Peyer's patch (tissue), 4 donors: ENCODE results near the gene MMP8. TPM values are rescaled to one million over a fixed set of nuclear protein-coding genes. Genes with fewer than 3 reads are reported as not detected.

Experiments used
- DNase-seq, 3 donors: peaks; one replicate each; pipeline ENCODE4 v3.0.0-alpha.2; 2017 to 2019
- H3K27ac ChIP-seq, 4 donors: fragments of 200-600 bp; sonication (generic); one replicate each; pipeline ENCODE4 v1.5.1; 2016 to 2019
- H3K27me3 ChIP-seq, 2 donors: fragments of 200-600 bp; sonication (generic); one replicate each; pipeline ENCODE4 v1.5.1; 2019
- H3K36me3 ChIP-seq, 3 donors: fragments of 200-600 bp; sonication (generic); one replicate each; pipeline ENCODE4 v1.5.1; 2016 to 2019
- H3K4me1 ChIP-seq, 4 donors: fragments of 200-600 bp; sonication (generic); one replicate each; pipeline ENCODE4 v1.5.1; 2016 to 2019
- H3K4me3 ChIP-seq, 4 donors: fragments of 200-600 bp; sonication (generic); 1 replicate in 3 of 4; 2 replicates in 1 of 4; pipeline ENCODE4 v1.5.1; 2016 to 2019; ENCODE audit warnings: mild to moderate bottlenecking in 1 of 4
- H3K9me3 ChIP-seq, 4 donors: fragments of 200-600 bp; sonication (generic); one replicate each; pipeline ENCODE4 v1.5.1; 2016 to 2019; ENCODE audit warnings: mild to moderate bottlenecking in 1 of 4
- POLR2A ChIP-seq, 2 donors: fragments of 450-650 bp; IDR thresholded peaks; one replicate each; pipeline ENCODE4 v1.5.1; 2017; ENCODE audit warnings: antibody characterized with exemption in 2 of 2, mild to moderate bottlenecking in 2 of 2, moderate library complexity in 2 of 2
- total RNA-seq, 4 donors: library from RNA; depleted of rRNA; stranded (reverse); fragments of >200 nt; gene quantifications; one replicate each; pipeline ENCODE4 v1.1.0, GENCODE V29; 2016
- TF ChIP-seq, protein P1 (sequence below), 6 experiments: fragments of 450-650 bp in 4 of 6; fragments of 200-600 bp in 2 of 6; sonication (generic) in 1 of 6; IDR thresholded peaks; one replicate each; pipeline ENCODE4 v1.5.1; 2017 to 2019; ENCODE audit warnings: antibody characterized with exemption in 6 of 6, mild to moderate bottlenecking in 3 of 6, moderate library complexity in 1 of 6

MMP8 gene
- total RNA-seq, 4 donors from 2014 or later: not detected

GRCh38 chr11:102716527-102716926 lies 8.2 kb downstream of the MMP8 start:
- Histone ChIP-seq H3K36me3 (no peaks in the 10 kb centered on the region), H3K4me1 (no peaks in the 10 kb centered on the region), H3K27me3 (no peaks in the 10 kb centered on the region), H3K9me3 (no peaks in the 10 kb centered on the region), H3K4me3 (no peak overlapping the region), H3K27ac (no peak overlapping the region)
- TF ChIP-seq, protein P1, sequence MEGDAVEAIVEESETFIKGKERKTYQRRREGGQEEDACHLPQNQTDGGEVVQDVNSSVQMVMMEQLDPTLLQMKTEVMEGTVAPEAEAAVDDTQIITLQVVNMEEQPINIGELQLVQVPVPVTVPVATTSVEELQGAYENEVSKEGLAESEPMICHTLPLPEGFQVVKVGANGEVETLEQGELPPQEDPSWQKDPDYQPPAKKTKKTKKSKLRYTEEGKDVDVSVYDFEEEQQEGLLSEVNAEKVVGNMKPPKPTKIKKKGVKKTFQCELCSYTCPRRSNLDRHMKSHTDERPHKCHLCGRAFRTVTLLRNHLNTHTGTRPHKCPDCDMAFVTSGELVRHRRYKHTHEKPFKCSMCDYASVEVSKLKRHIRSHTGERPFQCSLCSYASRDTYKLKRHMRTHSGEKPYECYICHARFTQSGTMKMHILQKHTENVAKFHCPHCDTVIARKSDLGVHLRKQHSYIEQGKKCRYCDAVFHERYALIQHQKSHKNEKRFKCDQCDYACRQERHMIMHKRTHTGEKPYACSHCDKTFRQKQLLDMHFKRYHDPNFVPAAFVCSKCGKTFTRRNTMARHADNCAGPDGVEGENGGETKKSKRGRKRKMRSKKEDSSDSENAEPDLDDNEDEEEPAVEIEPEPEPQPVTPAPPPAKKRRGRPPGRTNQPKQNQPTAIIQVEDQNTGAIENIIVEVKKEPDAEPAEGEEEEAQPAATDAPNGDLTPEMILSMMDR (IDR thresholded peaks at IDR 0.05): no peak
- TF ChIP-seq POLR2A (IDR thresholded peaks at IDR 0.05): no peak
- DNase-seq: no peak

DNA sequence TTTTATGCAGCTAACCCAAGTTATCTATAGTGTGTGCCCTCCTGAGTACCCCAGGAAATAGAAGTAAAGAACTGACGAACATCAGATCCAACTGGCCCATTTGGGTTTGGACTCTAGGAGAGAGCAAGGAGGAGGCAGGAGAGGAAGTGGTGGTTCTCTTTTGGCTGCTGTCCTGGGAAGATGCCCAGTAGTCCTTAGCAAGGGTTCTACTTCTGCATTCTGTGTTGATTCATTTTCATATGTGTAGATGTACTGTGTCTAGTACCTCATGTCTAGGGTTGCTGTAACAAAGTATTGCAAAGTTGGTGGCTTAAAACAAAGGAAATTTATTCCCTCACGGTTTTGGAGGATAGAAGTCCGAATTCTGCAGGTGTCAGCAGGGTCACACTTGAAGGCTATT lies 12.6 kb downstream of the MMP8 start:
- H3K9me3 ChIP-seq: no peaks in the 10 kb centered on the region
- TF ChIP-seq, protein P1 (IDR thresholded peaks at IDR 0.05): no peak
- TF ChIP-seq POLR2A (IDR thresholded peaks at IDR 0.05): no peak
- no peak overlapping the region for H3K27ac ChIP-seq
- no peak for DNase-seq
- no peak overlapping the region for H3K4me3 ChIP-seq
- no peaks in the 10 kb centered on the region for H3K27me3 ChIP-seq
- no peaks in the 10 kb centered on the region for H3K4me1 ChIP-seq
- no peaks in the 10 kb centered on the region for H3K36me3 ChIP-seq

DNA sequence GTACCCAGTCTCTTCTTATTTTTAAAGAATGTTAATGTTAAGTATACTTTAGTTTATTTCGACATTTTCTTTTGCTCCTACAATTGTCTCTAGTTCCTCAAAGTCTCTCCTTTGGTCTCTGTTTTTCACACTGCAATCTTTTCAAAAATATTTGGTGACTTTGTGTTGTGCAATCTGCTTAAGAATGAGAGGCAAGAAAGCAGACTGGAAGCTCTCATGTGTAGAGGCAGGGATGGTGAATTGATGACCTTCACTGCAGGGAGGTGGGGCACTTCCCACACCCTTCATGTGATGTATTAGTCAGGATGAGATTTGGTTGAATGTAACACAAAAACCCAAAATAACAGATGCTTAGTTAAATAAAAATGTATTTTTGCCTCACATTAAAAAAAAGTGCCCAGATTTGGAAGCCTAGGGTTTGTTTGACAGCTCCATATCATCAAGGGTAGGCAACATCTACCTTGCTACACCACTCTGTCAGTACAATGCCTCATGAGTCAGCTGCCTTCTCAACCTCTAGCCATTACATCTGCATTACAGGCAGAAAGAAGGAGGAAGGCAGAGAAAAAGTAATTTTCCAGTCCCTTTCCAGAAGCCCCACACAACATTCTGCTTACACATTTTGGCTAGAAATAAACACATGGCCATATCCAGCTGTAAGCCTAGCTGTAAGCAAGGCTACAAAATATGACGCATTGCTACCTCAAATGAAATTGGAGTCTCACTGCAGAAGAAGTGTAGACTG lies 15.4 kb downstream of the MMP8 start:
- Histone ChIP-seq H3K27me3 (no peaks in the 10 kb centered on the region), H3K4me1 (no peaks in the 10 kb centered on the region), H3K9me3 (no peaks in the 10 kb centered on the region), H3K27ac (no peak overlapping the region), H3K4me3 (no peak overlapping the region), H3K36me3 (no peaks in the 10 kb centered on the region)
- TF ChIP-seq, protein P1 (IDR thresholded peaks at IDR 0.05): no peak
- no peak for TF ChIP-seq POLR2A (IDR thresholded peaks at IDR 0.05)
- no peak for DNase-seq

- Histone ChIP-seq H3K36me3 (no peaks in the 10 kb centered on the region), H3K27ac (no peak overlapping the region), H3K27me3 (no peaks in the 10 kb centered on the region), H3K9me3 (no peaks in the 10 kb centered on the region), H3K4me3 (no peak overlapping the region), H3K4me1 (no peaks in the 10 kb centered on the region)
- no peak for DNase-seq
- TF ChIP-seq, protein P1 (IDR thresholded peaks at IDR 0.05): no peak
- TF ChIP-seq POLR2A (IDR thresholded peaks at IDR 0.05): no peak
Observed at GRCh38 chr11:102708654-102709053, 16.1 kb downstream of the MMP8 start.

DNA sequence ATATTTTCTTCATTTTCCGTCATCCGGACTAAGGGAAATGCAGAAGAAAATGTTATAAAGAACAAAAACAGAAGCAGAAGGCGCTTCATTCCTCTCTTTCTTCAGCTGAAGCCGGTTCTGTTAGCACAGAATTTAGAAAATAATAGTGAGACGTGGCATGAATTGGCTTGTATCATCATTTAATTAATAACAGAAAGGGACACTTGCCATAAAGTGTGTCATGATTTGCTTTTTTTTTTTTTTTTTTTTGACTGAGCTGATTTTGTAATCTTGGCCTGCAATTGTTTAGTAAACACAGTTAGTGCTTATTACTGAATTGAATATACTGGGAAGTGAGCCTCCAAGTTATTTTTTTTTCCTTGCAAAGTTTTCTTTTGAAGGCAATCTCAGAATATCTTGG lies 19.1 kb downstream of the MMP8 start, which contains the start of gene MMP27:
TSS of gene MMP27 (minus strand) at position 144 of the 400 bp plus-strand sequence. CDS start at position 89, 55 bp downstream.
- TF ChIP-seq POLR2A (IDR thresholded peaks at IDR 0.05): no peak
- TF ChIP-seq, protein P1 (IDR thresholded peaks at IDR 0.05): no peak

More for the DNA sequence above, 19.1 kb downstream of the MMP8 start, which contains the start of gene MMP27:
- DNase-seq: no peak
- no peaks in the 10 kb centered on the region for H3K36me3 ChIP-seq
- no peaks in the 10 kb centered on the region for H3K4me1 ChIP-seq
- H3K27ac ChIP-seq: no peak within 1 kb of the TSS
- no peaks in the 10 kb centered on the region for H3K27me3 ChIP-seq
- H3K4me3 ChIP-seq: no peak within 1 kb of the TSS
- H3K9me3 ChIP-seq: no peaks in the 10 kb centered on the region
